Loucy (cell line): Measurements from ENCODE around the gene GPR78.

Experiments used
- H2AFZ ChIP-seq: fragments of 200-600 bp; sonication (generic); 2 replicates; pipeline ENCODE4 v1.6.0; 2016; ENCODE audit warnings: antibody characterized with exemption, mild to moderate bottlenecking, low read length, moderate library complexity
- H3F3A ChIP-seq: fragments of 200-600 bp; 2 replicates; pipeline ENCODE4 v1.6.0; 2016; ENCODE audit warnings: antibody characterized with exemption, low read depth, mild to moderate bottlenecking
- H3K27me3 ChIP-seq: fragments of 200-600 bp; sonication (generic); 2 replicates; pipeline ENCODE4 v1.6.1; 2014; ENCODE audit warnings: low read length, mild to moderate bottlenecking; ENCODE audit not compliant: insufficient read depth, poor library complexity, severe bottlenecking
- H3K36me3 ChIP-seq: fragments of 200-600 bp; sonication (generic); 2 replicates; pipeline ENCODE4 v1.6.1; 2016; ENCODE audit warnings: low read length; ENCODE audit not compliant: insufficient read depth
- H3K4me1 ChIP-seq: fragments of 200-600 bp; sonication (generic); 2 replicates; pipeline ENCODE4 v1.5.1; 2014; ENCODE audit warnings: low read length, mild to moderate bottlenecking; ENCODE audit not compliant: insufficient read depth, poor library complexity, severe bottlenecking
- H3K4me2 ChIP-seq: fragments of 200-600 bp; sonication (generic); 2 replicates; pipeline ENCODE4 v1.6.0; 2014; ENCODE audit warnings: antibody characterized with exemption, low read length, low read depth, mild to moderate bottlenecking; ENCODE audit not compliant: poor library complexity, severe bottlenecking
- H3K4me3 ChIP-seq: fragments of 200-600 bp; sonication (generic); 2 replicates; pipeline ENCODE4 v1.5.1; 2014; ENCODE audit warnings: low read length, mild to moderate bottlenecking, mixed read lengths; ENCODE audit not compliant: poor library complexity, severe bottlenecking
- H3K79me2 ChIP-seq: fragments of 200-600 bp; sonication (generic); 2 replicates; pipeline ENCODE4 v1.6.1; 2014; ENCODE audit warnings: low read length; ENCODE audit not compliant: insufficient read depth
- H3K9ac ChIP-seq: fragments of 200-600 bp; sonication (generic); 2 replicates; pipeline ENCODE4 v1.6.0; 2014; ENCODE audit warnings: mild to moderate bottlenecking, low read depth, low read length, moderate library complexity; ENCODE audit not compliant: poor library complexity, severe bottlenecking
- H3K9me2 ChIP-seq: fragments of 200-600 bp; sonication (generic); replicated peaks from 2 replicates; pipeline ENCODE4 v1.6.1; 2016; ENCODE audit warnings: low read depth, low read length, mixed read lengths
- H3K9me3 ChIP-seq: fragments of 200-600 bp; sonication (generic); 2 replicates; pipeline ENCODE4 v1.6.1; 2014; ENCODE audit warnings: mild to moderate bottlenecking, antibody characterized with exemption, low read length, low read depth; ENCODE audit not compliant: insufficient read depth
- H4K20me1 ChIP-seq: fragments of 200-600 bp; sonication (generic); 2 replicates; pipeline ENCODE4 v1.6.0; 2014; ENCODE audit warnings: antibody characterized with exemption, low read length, mild to moderate bottlenecking; ENCODE audit not compliant: insufficient read depth, poor library complexity, severe bottlenecking
- CTCF ChIP-seq: fragments of 200-600 bp; sonication (generic); conservative IDR thresholded peaks from 2 replicates; pipeline ENCODE4 v1.5.1; 2014; ENCODE audit warnings: mild to moderate bottlenecking, antibody characterized with exemption, low read length
- EZH2phosphoT487 ChIP-seq: fragments of 200-600 bp; IDR thresholded peaks from 2 replicates; pipeline ENCODE4 v1.6.1; 2018; ENCODE audit warnings: antibody characterized with exemption, mild to moderate bottlenecking, moderate library complexity, borderline replicate concordance

GPR78 gene

DNA sequence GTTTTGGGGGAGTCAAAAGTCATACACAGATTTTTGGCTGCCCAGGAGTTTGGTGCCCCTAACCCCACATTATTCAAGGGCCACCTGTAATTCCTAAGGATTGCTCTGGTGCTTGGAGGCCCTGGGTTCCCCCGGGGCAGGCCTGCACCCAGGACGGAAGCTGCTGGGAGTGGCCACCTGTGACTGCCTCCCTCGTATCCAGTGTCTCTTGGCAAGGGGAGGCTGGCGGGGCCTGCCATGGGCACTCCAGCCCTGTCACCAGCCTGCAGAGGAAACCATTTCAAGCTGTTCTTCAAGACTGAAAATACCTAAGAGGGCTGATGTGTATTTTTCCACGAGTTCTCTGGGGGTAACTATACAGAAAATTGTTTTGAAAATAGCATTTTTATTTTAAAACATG lies 24.5 kb upstream of the GPR78 start:
- Histone ChIP-seq H3K4me1 (no peaks in the 10 kb centered on the region), H3K36me3 (no peaks in the 10 kb centered on the region), H3K4me2 (no peak overlapping the region), H2AFZ (no peak overlapping the region), H3K9me2 (no peaks in the 10 kb centered on the region), H3K4me3 (no peak overlapping the region), H3K9ac (no peak overlapping the region), H4K20me1 (no peaks in the 10 kb centered on the region), H3K27me3 (no peaks in the 10 kb centered on the region), H3F3A (no peaks in the 10 kb centered on the region), H3K9me3 (peaks cover 11% of the 10 kb centered on the region; the same call in 1 of the 2 replicates), H3K79me2 (no peaks in the 10 kb centered on the region)
- TF ChIP-seq EZH2phosphoT487 (no peak), CTCF (no peak)

GRCh38 chr4:8556341-8557150 lies 23.6 kb upstream of the GPR78 start:
- Histone ChIP-seq H3K4me1 (no peaks in the 10 kb centered on the region), H3F3A (no peaks in the 10 kb centered on the region), H4K20me1 (no peaks in the 10 kb centered on the region), H3K36me3 (no peaks in the 10 kb centered on the region), H3K4me2 (no peak overlapping the region), H3K9me2 (no peaks in the 10 kb centered on the region), H3K9me3 (peaks cover 9% of the 10 kb centered on the region; the same call in 1 of the 2 replicates), H3K79me2 (no peaks in the 10 kb centered on the region), H2AFZ (no peak overlapping the region), H3K27me3 (no peaks in the 10 kb centered on the region), H3K9ac (no peak overlapping the region), H3K4me3 (no peak overlapping the region)
- TF ChIP-seq EZH2phosphoT487 (no peak), CTCF (no peak)

DNA sequence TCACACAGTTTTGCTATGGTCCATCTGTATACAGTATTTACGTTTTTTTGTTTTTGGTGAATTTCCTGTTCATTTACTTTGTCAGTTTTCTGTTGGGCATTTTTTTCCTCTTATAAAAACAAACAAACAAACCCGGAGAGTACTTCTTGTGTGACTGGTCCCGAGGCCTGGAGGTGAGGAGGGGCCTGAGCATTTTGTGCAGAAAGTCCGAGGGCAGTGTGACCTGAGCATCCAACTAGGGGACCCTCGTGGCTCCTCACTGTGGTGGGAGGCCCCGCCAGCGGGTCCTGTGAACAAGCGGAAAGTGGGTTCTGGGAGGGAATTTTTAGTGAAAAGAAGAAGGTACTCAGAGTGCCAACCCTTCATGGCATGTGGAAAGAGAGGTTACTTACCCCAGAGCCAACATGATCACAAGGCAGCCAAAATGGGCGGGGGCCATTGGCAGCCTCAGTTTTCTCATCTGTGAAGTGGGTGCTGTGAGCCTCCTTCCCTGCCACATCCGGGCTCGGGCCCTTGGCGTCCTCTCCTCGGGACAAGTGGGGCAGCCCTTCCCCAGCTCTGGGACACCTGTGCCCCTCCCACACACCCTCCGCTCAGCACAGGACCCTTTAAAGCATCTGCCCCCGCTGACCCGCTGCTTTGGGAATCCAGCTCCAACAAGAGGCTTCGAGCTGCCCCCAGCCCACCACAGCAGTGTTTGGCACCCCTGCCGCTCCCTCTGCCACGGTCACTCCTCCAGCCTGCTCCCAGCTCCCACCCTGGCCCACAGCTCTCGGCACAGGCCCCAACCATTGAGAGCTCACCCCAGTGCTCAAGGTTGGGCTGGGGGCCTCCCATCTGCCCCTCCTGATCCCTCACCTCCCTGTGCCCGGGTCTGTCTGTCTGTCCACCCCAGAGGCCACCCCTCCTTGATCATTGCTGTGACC lies 22.8 kb upstream of the GPR78 start:
- H3K36me3 ChIP-seq = no peaks in the 10 kb centered on the region
- H3K9me2 ChIP-seq = no peaks in the 10 kb centered on the region
- H3K27me3 ChIP-seq = no peaks in the 10 kb centered on the region
- no peak overlapping the region for H3K9ac ChIP-seq
- H3K79me2 ChIP-seq = no peaks in the 10 kb centered on the region
- no peaks in the 10 kb centered on the region for H3F3A ChIP-seq
- H3K4me2 ChIP-seq = no peak overlapping the region
- no peak for TF ChIP-seq CTCF
- TF ChIP-seq EZH2phosphoT487 = no peak
- H3K4me3 ChIP-seq = no peak overlapping the region
- no peaks in the 10 kb centered on the region for H3K4me1 ChIP-seq
- no peak overlapping the region for H2AFZ ChIP-seq
- H3K9me3 ChIP-seq = peaks cover 7% of the 10 kb centered on the region; the same call in 1 of the 2 replicates
- H4K20me1 ChIP-seq = no peaks in the 10 kb centered on the region
